ENCODE measurements around the gene RPS6KA1. TPM values are rescaled to one million over a fixed set of nuclear protein-coding genes. Genes with fewer than 3 reads are reported as not detected.

RPS6KA1 gene
- total RNA-seq, 1 donor from 2014 or later: 25.3 TPM

- no peaks in the 10 kb centered on the region for H3K4me1 Mint-ChIP-seq (ENCODE audit: unreplicated experiment)
- H3K27me3 Mint-ChIP-seq (ENCODE audit: unreplicated experiment): no peaks in the 10 kb centered on the region
- TF ChIP-seq CTCF (IDR thresholded peaks at IDR 0.05; ENCODE audit: unreplicated experiment): no peak
- no peaks in the 10 kb centered on the region for H3K9me3 Mint-ChIP-seq (ENCODE audit: unreplicated experiment)
- no peak overlapping the region for H3K4me3 Mint-ChIP-seq (ENCODE audit: unreplicated experiment)
- no peak for DNase-seq (ENCODE audit: low spot score)
- no peaks in the 10 kb centered on the region for H3K36me3 Mint-ChIP-seq (ENCODE audit: low read depth, unreplicated experiment)
- H3K27ac Mint-ChIP-seq (ENCODE audit: unreplicated experiment): no peak overlapping the region
Measured at GRCh38 chr1:26516987-26517765, 12.4 kb upstream of the RPS6KA1 start.

- Mint-ChIP-seq H3K9me3 (ENCODE audit: unreplicated experiment) (no peaks in the 10 kb centered on the region), H3K27me3 (ENCODE audit: unreplicated experiment) (no peaks in the 10 kb centered on the region), H3K4me1 (ENCODE audit: unreplicated experiment) (no peaks in the 10 kb centered on the region), H3K4me3 (ENCODE audit: unreplicated experiment) (no peak overlapping the region), H3K36me3 (ENCODE audit: low read depth, unreplicated experiment) (no peaks in the 10 kb centered on the region), H3K27ac (ENCODE audit: unreplicated experiment) (no peak overlapping the region)
- TF ChIP-seq CTCF (IDR thresholded peaks at IDR 0.05; ENCODE audit: unreplicated experiment): no peak
- DNase-seq (ENCODE audit: low spot score): no peak
Measured at GRCh38 chr1:26517766-26518049, 11.9 kb upstream of the RPS6KA1 start.

- DNase-seq (ENCODE audit: low spot score): no peak
- Mint-ChIP-seq H3K4me3 (ENCODE audit: unreplicated experiment) (no peak overlapping the region), H3K9me3 (ENCODE audit: unreplicated experiment) (no peaks in the 10 kb centered on the region)
Measured at GRCh38 chr1:26518355-26518754, 11.2 kb upstream of the RPS6KA1 start.

GRCh38 chr1:26520339-26520738 is 9.2 kb upstream of the RPS6KA1 start:
- H3K27me3 Mint-ChIP-seq (ENCODE audit: unreplicated experiment): peaks cover 4% of the 10 kb centered on the region
- no peak for DNase-seq (ENCODE audit: low spot score)
- H3K36me3 Mint-ChIP-seq (ENCODE audit: low read depth, unreplicated experiment): no peaks in the 10 kb centered on the region
- H3K4me3 Mint-ChIP-seq (ENCODE audit: unreplicated experiment): no peak overlapping the region
- no peak overlapping the region for H3K27ac Mint-ChIP-seq (ENCODE audit: unreplicated experiment)
- no peaks in the 10 kb centered on the region for H3K9me3 Mint-ChIP-seq (ENCODE audit: unreplicated experiment)
- H3K4me1 Mint-ChIP-seq (ENCODE audit: unreplicated experiment): no peaks in the 10 kb centered on the region
- no peak for TF ChIP-seq CTCF (IDR thresholded peaks at IDR 0.05; ENCODE audit: unreplicated experiment)

More at GRCh38 chr1:26518355-26518754, 11.2 kb upstream of the RPS6KA1 start:
- no peaks in the 10 kb centered on the region for H3K4me1 Mint-ChIP-seq (ENCODE audit: unreplicated experiment)
- H3K27ac Mint-ChIP-seq (ENCODE audit: unreplicated experiment): no peak overlapping the region
- H3K36me3 Mint-ChIP-seq (ENCODE audit: low read depth, unreplicated experiment): no peaks in the 10 kb centered on the region
- H3K27me3 Mint-ChIP-seq (ENCODE audit: unreplicated experiment): no peaks in the 10 kb centered on the region
- no peak for TF ChIP-seq CTCF (IDR thresholded peaks at IDR 0.05; ENCODE audit: unreplicated experiment)

GRCh38 chr1:26521669-26522030 is 7.9 kb upstream of the RPS6KA1 start:
- Mint-ChIP-seq H3K36me3 (ENCODE audit: low read depth, unreplicated experiment) (no peaks in the 10 kb centered on the region), H3K27ac (ENCODE audit: unreplicated experiment) (no peak overlapping the region), H3K27me3 (ENCODE audit: unreplicated experiment) (peaks cover 4% of the 10 kb centered on the region), H3K4me1 (ENCODE audit: unreplicated experiment) (no peaks in the 10 kb centered on the region), H3K4me3 (ENCODE audit: unreplicated experiment) (no peak overlapping the region), H3K9me3 (ENCODE audit: unreplicated experiment) (no peaks in the 10 kb centered on the region)
- TF ChIP-seq CTCF (IDR thresholded peaks at IDR 0.05; ENCODE audit: unreplicated experiment): no peak
- DNase-seq (ENCODE audit: low spot score): no peak

All from endothelial cell (in vitro differentiated cells).